Hindlimb muscle (tissue), 1 donor: Measurements from ENCODE around the gene UGT2A2. TPM values are rescaled to one million over a fixed set of nuclear protein-coding genes. Genes with fewer than 3 reads are reported as not detected.
A peak's percentile ranks its signal among the peaks of the same experiment; 100 is the strongest.
"Not testable (repeated sequence)": the region's sequence is repeated elsewhere in the genome, so short reads cannot be mapped to it uniquely, and the experiment has no call there.

Experiments used
- DNase-seq: peaks from one replicate; pipeline ENCODE4 v3.0.0-alpha.2; 2013
- polyA plus RNA-seq: library from polyadenylated mRNA; unstranded; fragments of 120-200 nt; gene quantifications from one replicate; pipeline ENCODE4 v1.2.1, GENCODE V29; 2013; ENCODE audit not compliant: insufficient read length

The UGT2A2 gene
- not detected for polyA plus RNA-seq

GRCh38 chr4:69639542-69639941, at the start of gene UGT2A2:
TSS of gene UGT2A2 (minus strand) at chr4:69639642. CDS start at chr4:69639640, 2 bp downstream.
- DNase-seq: no peak

GRCh38 chr4:69684804-69685203, 45.4 kb upstream of the UGT2A2 start:
- DNase-seq: no peak

GRCh38 chr4:69668680-69669079, 29.2 kb upstream of the UGT2A2 start:
- no peak for DNase-seq

- not testable (repeated sequence) for DNase-seq
Observed at GRCh38 chr4:69664009-69664408, 24.6 kb upstream of the UGT2A2 start.

GRCh38 chr4:69661130-69661803, 21.8 kb upstream of the UGT2A2 start:
- DNase-seq: not testable (repeated sequence)

- no peak for DNase-seq
Observed at GRCh38 chr4:69658133-69658532, 18.7 kb upstream of the UGT2A2 start.

GRCh38 chr4:69656653-69657158, 17.3 kb upstream of the UGT2A2 start:
- DNase-seq: no peak

GRCh38 chr4:69653147-69653546, 13.7 kb upstream of the UGT2A2 start, which contains the start of gene UGT2A1:
TSS of gene UGT2A1 (minus strand) at chr4:69653247. CDS start at chr4:69647644, 5,603 bp downstream.
- DNase-seq: no peak

- DNase-seq: no peak
Observed at GRCh38 chr4:69650872-69651271, 11.4 kb upstream of the UGT2A2 start.

GRCh38 chr4:69649629-69650028, 10.2 kb upstream of the UGT2A2 start:
- no peak for DNase-seq

- no peak for DNase-seq
Observed at GRCh38 chr4:69649207-69649606, 9.8 kb upstream of the UGT2A2 start.

- DNase-seq: no peak
Observed at GRCh38 chr4:69642961-69643360, 3.5 kb upstream of the UGT2A2 start.

GRCh38 chr4:69640289-69640688, 847 bp upstream of the UGT2A2 start:
- DNase-seq: no peak

GRCh38 chr4:69617083-69617694, 22.3 kb downstream of the UGT2A2 start:
- peak; percentile 18 for DNase-seq

GRCh38 chr4:69610484-69610883, 29.0 kb downstream of the UGT2A2 start:
- no peak for DNase-seq

GRCh38 chr4:69601065-69601464, 38.4 kb downstream of the UGT2A2 start:
- no peak for DNase-seq

- no peak for DNase-seq
Observed at GRCh38 chr4:69600013-69600412, 39.4 kb downstream of the UGT2A2 start.

GRCh38 chr4:69594382-69594781, 45.1 kb downstream of the UGT2A2 start:
- no peak for DNase-seq

- no peak for DNase-seq
Observed at GRCh38 chr4:69591364-69591763, 48.1 kb downstream of the UGT2A2 start.

GRCh38 chr4:69589884-69590283, 49.6 kb downstream of the UGT2A2 start:
- DNase-seq: no peak

GRCh38 chr4:69584135-69584534, 55.3 kb downstream of the UGT2A2 start:
- no peak for DNase-seq

GRCh38 chr4:69583543-69583942, 55.9 kb downstream of the UGT2A2 start:
- no peak for DNase-seq

GRCh38 chr4:69577245-69577644, 62.2 kb downstream of the UGT2A2 start:
- no peak for DNase-seq

GRCh38 chr4:69576251-69576877, 63.1 kb downstream of the UGT2A2 start:
- DNase-seq: no peak
